Caco-2 (cell line): ENCODE results near the gene COPS7A. TPM values are rescaled to one million over a fixed set of nuclear protein-coding genes. Genes with fewer than 3 reads are reported as not detected.

Experiments used
- BruUV-seq: library from RNA; stranded (reverse); fragments of 400-500 nt; replicated peaks from 2 replicates; lab custom pipeline; 2021; lab: Mats Ljungman, UMichigan
- CTCF ChIA-PET: fragments of 300-600 bp; sonication (Branson Sonifier 250); formaldehyde crosslinking; loops from one replicate; lab custom pipeline; 2022; ENCODE audit warnings: antibody characterized with exemption; lab: Charles Lee
- POLR2A ChIA-PET: fragments of 300-600 bp; sonication (Branson Sonifier 250); formaldehyde crosslinking; loops from one replicate; lab custom pipeline; 2022; ENCODE audit warnings: antibody characterized with exemption; lab: Charles Lee
- DNase-seq, 2 experiments: peaks; one replicate each; pipeline versions ENCODE4 v3.0.0 to v3.0.0-alpha.2; 2020 to 2022
- H3K27me3 ChIP-seq: replicated peaks from 2 replicates; pipeline ENCODE4 v1.6.0; 2011; ENCODE audit warnings: low read length; ENCODE audit not compliant: control insufficient read depth, insufficient read depth
- H3K36me3 ChIP-seq: 2 replicates; pipeline ENCODE4 v1.5.1; 2011; ENCODE audit warnings: low read length; ENCODE audit not compliant: control insufficient read depth, insufficient read depth
- H3K4me1 ChIP-seq: fragments of 250-450 bp; sonication (Bioruptor Pico); 2 replicates; pipeline ENCODE4 v1.5.1; 2020; ENCODE audit warnings: mild to moderate bottlenecking
- H3K4me3 ChIP-seq: 2 replicates; pipeline ENCODE4 v1.5.1; 2011; ENCODE audit warnings: low read depth, mild to moderate bottlenecking, control low read depth, low read length
- H3K9me3 ChIP-seq: fragments of 250-450 bp; sonication (Bioruptor Pico); 2 replicates; pipeline ENCODE4 v1.5.1; 2020; ENCODE audit warnings: mild to moderate bottlenecking, moderate library complexity
- H3K27ac Mint-ChIP-seq: one replicate; pipeline ENCODE4 v1.8.0; 2022; ENCODE audit warnings: mixed read lengths; ENCODE audit not compliant: unreplicated experiment
- H3K27me3 Mint-ChIP-seq: one replicate; pipeline ENCODE4 v1.8.0; 2022; ENCODE audit warnings: mixed read lengths; ENCODE audit not compliant: insufficient read depth, unreplicated experiment
- H3K36me3 Mint-ChIP-seq: one replicate; pipeline ENCODE4 v1.8.0; 2022; ENCODE audit warnings: mild to moderate bottlenecking, mixed read lengths; ENCODE audit not compliant: insufficient read depth, unreplicated experiment
- H3K4me1 Mint-ChIP-seq: one replicate; pipeline ENCODE4 v1.8.0; 2022; ENCODE audit warnings: low read depth, mixed read lengths; ENCODE audit not compliant: unreplicated experiment
- H3K4me3 Mint-ChIP-seq: one replicate; pipeline ENCODE4 v1.8.0; 2022; ENCODE audit warnings: mild to moderate bottlenecking, moderate library complexity, mixed read lengths; ENCODE audit not compliant: unreplicated experiment
- H3K9me3 Mint-ChIP-seq: one replicate; pipeline ENCODE4 v1.8.0; 2022; ENCODE audit warnings: mixed read lengths; ENCODE audit not compliant: unreplicated experiment
- CTCF ChIP-seq, 2 experiments: fragments of 200-600 bp in 1 of 2; IDR thresholded peaks; 1 replicate in 1 of 2; 2 replicates in 1 of 2; pipeline versions ENCODE4 v1.5.1 to v1.8.0; 2011 to 2022; ENCODE audit warnings: antibody characterized with exemption in 1 of 2, control low read depth in 1 of 2, inconsistent platforms in 1 of 2, low read depth in 1 of 2, low read length in 1 of 2, mild to moderate bottlenecking in 1 of 2, moderate library complexity in 1 of 2; ENCODE audit not compliant: insufficient read depth in 1 of 2, severe bottlenecking in 1 of 2, unreplicated experiment in 1 of 2
- intact Hi-C: fragments of 100-400 bp; cut with micrococcal nuclease; formaldehyde crosslinking; loops from one replicate; pipeline ENCODE4 v1.10.0; 2022; ENCODE audit not compliant: unreplicated experiment
- total RNA-seq: library from RNA; stranded (reverse); gene quantifications from 2 replicates; pipeline ENCODE4 v1.2.3, GENCODE V29; 2022

COPS7A gene
- total RNA-seq, 1 experiment from 2014 or later: 56.8 TPM

DNA sequence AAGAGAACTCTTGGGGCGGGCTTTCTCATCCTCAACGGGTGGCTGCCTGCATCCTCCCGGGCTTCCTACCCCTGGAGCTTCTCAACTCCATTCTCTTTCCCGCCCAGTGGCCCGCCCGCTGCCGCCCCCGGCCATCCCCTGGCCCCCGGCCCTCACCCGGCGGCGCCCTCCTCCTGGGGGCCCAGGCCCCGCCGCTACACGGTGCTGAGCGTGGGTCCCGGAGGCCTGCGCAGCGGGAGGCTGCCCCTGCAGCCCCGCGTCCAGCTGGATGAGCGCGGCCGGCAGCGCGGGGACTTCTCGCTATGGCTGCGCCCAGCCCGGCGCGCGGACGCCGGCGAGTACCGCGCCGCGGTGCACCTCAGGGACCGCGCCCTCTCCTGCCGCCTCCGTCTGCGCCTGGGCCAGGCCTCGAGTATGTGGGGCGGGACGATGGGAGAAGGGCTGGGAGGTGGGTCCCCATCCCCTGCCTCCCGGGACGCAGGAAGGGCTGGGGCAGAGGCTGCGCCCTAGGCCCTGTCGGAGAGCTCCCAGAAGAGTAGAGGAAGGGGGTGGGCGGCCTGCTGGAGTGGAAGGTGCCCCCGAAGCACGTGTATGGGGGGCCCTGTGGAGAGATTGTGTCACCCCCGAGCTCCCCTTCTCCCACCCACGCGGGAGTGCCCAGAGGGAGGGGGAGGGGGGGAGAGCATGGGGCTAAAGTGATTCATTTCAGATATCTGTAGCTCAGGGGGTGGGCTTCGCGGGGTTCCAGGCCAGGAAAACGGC, 49.9 kb downstream of the COPS7A start:
- Histone ChIP-seq H3K4me3 (no peak overlapping the region), H3K36me3 (peaks cover 10% of the 10 kb centered on the region; the same call in 1 of the 2 replicates), H3K4me1 (peaks cover 27% of the 10 kb centered on the region), H3K9me3 (no peaks in the 10 kb centered on the region), H3K27me3 (no peaks in the 10 kb centered on the region)
- Mint-ChIP-seq H3K4me1 (peaks cover 49% of the 10 kb centered on the region), H3K9me3 (no peaks in the 10 kb centered on the region), H3K4me3 (no peak overlapping the region), H3K27ac (no peak overlapping the region), H3K27me3 (no peaks in the 10 kb centered on the region), H3K36me3 (no peaks in the 10 kb centered on the region)
- DNase-seq: no peak
- ChIA-PET CTCF (interaction anchor here (1.8 kb wide), 1 partner anchor 7 kb away, joined by 9 read pairs; the partner anchor contains the start of gene PTMS), POLR2A (interaction anchor here (0.6 kb wide), 1 partner anchor 34 kb away, joined by 12 read pairs; no protein-coding TSS in a partner anchor)
- no TSS peak for BruUV-seq
- intact Hi-C loops: no loop called here
- no peak for TF ChIP-seq CTCF (IDR thresholded peaks at IDR 0.05; ENCODE audit: insufficient read depth in 1 of 2, low read depth in 1 of 2, low read length in 1 of 2, severe bottlenecking in 1 of 2, unreplicated experiment in 1 of 2)

- Histone ChIP-seq H3K4me3 (no peak overlapping the region), H3K4me1 (peaks cover 26% of the 10 kb centered on the region), H3K36me3 (peaks cover 10% of the 10 kb centered on the region; the same call in 1 of the 2 replicates), H3K27me3 (no peaks in the 10 kb centered on the region), H3K9me3 (no peaks in the 10 kb centered on the region)
- CTCF ChIA-PET: interaction anchor here (1.8 to 2.2 kb wide), 2 partner anchors 8 to 21 kb away, joined by 9 to 10 read pairs; partner anchors contain the start of genes MLF2 and PTMS
- no peaks in the 10 kb centered on the region for H3K36me3 Mint-ChIP-seq
- H3K9me3 Mint-ChIP-seq: no peaks in the 10 kb centered on the region
- no peak for TF ChIP-seq CTCF (IDR thresholded peaks at IDR 0.05; ENCODE audit: insufficient read depth in 1 of 2, low read depth in 1 of 2, low read length in 1 of 2, severe bottlenecking in 1 of 2, unreplicated experiment in 1 of 2)
- POLR2A ChIA-PET: interaction anchor here (1.4 kb wide), 1 partner anchor 8 kb away, joined by 8 read pairs; the partner anchor contains the start of gene PTMS
- no peaks in the 10 kb centered on the region for H3K27me3 Mint-ChIP-seq
- peak overlapping the region; percentile 5 for H3K27ac Mint-ChIP-seq
- H3K4me1 Mint-ChIP-seq: peaks cover 47% of the 10 kb centered on the region
- BruUV-seq: no TSS peak
- no peak for DNase-seq
- intact Hi-C loops: loop anchor here (5.0 kb wide), 2 partner anchors 52 to 207 kb away; partner anchors contain the start of genes COPS7A and NOP2
- H3K4me3 Mint-ChIP-seq: no peak overlapping the region
These were observed 50.7 kb downstream of the COPS7A start for GRCh38 chr12:6774499-6775062.
